ENCODE results near the gene GATB. TPM values are rescaled to one million over a fixed set of nuclear protein-coding genes. Genes with fewer than 3 reads are reported as not detected.
A peak's percentile ranks its signal among the peaks of the same experiment; 100 is the strongest.

GATB gene
- total RNA-seq, 1 donor from 2014 or later, result 26.0 TPM

DNA sequence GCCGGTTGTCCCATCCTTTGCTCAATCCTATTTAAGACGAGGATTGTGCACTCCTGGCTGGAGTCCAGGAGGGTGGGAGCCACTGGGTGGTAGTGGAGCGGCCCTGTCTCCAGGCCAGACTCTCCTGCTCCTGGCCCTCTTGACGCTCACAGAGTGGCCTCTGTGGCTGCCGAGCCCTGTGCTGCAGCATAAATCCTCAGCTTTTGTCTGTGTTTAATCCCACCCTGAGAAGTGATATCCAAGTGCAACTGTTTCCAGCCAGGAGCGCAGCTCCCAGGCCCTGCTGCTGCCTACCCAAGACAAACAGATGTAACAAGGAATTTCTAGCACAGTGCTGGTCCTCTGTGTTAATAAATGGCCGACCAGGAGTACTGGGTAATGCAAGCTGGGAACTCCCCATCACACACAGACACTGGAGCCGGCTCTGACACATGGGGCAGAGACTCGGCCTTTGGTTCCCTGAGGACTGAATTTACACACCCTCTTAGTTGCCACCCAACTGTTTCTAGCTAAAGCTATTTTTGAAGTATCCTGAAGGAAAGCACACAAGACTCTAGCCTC, 85.3 kb downstream of the GATB start:
- DNase-seq (ENCODE audit: low read depth), result peak; percentile 41

DNA sequence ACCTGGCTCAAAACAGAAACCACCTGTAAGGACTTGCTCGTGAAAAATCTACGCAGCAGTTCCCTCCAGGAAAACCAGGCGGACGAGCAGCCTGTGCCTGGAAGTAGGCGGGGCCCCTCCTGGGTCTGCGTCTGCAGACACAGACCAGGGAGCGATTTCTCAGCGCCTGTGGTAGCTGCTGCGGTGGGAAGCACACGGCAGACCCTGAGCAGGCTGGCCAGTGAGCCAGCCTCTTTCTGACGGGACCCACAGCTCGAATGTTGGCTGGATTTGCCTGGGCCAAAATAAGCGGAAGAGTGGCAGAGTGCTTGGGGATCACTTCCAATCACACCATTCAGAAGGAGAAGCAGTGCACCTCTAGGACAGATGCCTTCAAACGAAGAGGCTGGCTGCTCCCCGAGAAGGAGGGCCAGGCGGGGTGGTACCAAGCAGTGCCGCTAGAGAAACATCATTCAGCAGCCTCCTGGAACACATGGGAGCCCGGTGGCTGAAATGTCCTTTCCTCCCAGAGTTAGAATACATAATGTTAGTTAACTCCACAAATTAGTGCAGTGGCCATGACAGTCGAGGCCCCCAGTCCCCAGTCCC, 85.9 kb downstream of the GATB start:
- no peak for DNase-seq (ENCODE audit: low read depth)

DNA sequence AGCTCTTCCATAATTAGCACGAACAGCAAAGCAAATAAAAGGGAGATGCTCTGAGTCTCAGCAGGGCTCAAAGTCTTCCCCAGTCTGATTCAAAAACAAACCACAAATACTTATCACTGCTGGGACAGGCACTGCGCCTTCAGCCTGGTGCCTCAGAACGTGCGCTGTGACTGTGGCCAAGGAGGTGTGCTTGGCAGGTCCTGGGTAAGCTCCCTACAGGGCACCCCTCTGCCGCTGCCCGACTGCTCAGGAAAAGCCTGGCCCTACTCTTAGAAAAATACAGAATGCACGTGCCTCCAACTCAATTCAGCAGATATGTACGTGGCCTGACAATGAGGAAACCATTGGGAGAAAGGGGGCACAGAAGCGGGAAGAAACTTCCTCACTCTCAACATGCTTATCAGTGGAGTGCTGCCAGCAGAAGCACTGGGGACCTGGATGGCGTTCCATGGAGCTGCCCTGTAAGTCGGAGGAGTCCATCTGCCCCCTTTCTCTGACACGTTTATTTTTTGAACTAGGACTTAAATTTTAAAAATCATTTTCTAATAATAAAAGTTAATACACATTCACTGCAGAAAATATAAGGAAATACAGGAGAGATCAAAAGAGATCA, 86.8 kb downstream of the GATB start:
- no peak for DNase-seq (ENCODE audit: low read depth)

- no peak for DNase-seq (ENCODE audit: low read depth)
These were observed 87.8 kb downstream of the GATB start for GRCh38 chr4:151672996-151673395.

GRCh38 chr4:151671541-151672059, 89.2 kb downstream of the GATB start:
- DNase-seq (ENCODE audit: low read depth), result no peak

GRCh38 chr4:151670843-151671242, 90.0 kb downstream of the GATB start:
- DNase-seq (ENCODE audit: low read depth), result peak; percentile 55

GRCh38 chr4:151669990-151670389, 90.8 kb downstream of the GATB start:
- DNase-seq (ENCODE audit: low read depth), result no peak

DNA sequence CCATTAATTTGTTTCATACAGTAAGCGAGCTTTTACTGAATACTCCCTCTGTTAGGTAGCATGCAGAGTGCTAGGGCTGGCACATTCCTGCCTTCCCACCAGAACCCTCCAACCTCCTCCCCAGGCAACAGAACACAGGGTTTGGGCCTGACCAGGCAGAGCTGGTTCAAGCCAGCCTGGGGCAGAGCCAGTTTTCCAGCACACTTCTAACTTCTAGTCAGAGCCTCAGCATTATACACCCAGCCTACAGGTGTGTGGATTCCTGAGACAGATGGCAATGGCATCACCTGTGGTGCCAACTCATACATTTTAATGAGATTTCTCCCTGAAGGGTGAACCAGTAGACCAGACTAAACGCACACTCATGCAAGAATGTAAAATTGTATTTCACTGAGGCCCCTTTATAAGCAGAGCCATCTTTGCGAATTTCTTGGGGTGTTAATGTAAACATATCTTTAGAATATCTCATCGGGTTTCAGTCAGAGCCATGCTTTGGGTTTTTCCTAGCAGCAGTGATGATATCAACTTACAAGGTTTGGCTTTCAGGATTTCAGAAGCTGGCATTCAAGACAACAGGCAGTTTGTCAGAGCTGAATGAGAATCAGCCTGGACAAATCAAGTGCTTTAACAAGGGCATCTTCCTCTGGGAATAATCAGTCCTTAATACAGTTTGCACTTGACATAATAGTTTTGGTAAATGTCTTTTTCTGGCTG, 92.0 kb downstream of the GATB start:
- no peak for DNase-seq (ENCODE audit: low read depth)

- DNase-seq (ENCODE audit: low read depth), result no peak
These were observed 93.1 kb downstream of the GATB start for GRCh38 chr4:151667666-151668065.

- DNase-seq (ENCODE audit: low read depth), result peak; percentile 38
These were observed 93.8 kb downstream of the GATB start for GRCh38 chr4:151667048-151667447.

DNA sequence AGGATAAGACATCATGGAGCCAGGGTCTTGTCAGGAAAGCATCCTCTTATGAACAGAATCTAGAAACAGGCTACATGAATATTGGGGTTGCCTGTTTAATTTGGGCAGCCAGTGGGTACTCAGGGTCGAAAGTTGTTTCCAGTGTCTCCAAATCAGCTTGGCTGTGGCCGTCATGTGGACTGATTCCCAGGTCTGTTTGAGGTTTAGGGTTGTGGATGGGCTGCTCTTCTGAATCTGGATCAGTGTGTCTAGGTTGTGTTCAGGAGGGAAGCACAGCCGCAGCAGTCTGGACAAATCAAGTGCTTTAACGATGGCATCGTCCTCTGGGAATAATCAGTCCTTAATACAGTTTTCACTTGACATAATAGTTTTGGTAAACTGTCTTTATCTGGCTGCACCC, 94.3 kb downstream of the GATB start:
- DNase-seq (ENCODE audit: low read depth), result no peak

DNA sequence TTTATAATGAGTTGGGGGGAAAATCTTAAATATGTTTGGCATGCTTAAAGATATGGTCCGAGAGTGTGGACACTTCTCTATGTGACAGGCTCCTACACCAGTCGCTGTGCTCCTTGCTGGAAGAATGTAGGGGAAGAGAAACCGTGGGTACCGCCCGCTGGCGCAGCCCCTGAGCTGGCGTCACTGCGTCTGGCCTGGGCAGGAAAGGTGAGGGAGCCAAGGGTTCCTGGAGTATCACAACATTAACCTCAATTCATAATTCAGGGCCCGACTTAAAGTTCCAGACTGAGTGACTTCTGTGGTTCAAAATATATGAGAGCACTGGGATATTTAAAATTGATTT, 95.1 kb downstream of the GATB start:
- no peak for DNase-seq (ENCODE audit: low read depth)

- DNase-seq (ENCODE audit: low read depth), result no peak
These were observed 95.6 kb downstream of the GATB start for GRCh38 chr4:151665022-151665784.

GRCh38 chr4:151664289-151664688, 96.5 kb downstream of the GATB start:
- no peak for DNase-seq (ENCODE audit: low read depth)

DNA sequence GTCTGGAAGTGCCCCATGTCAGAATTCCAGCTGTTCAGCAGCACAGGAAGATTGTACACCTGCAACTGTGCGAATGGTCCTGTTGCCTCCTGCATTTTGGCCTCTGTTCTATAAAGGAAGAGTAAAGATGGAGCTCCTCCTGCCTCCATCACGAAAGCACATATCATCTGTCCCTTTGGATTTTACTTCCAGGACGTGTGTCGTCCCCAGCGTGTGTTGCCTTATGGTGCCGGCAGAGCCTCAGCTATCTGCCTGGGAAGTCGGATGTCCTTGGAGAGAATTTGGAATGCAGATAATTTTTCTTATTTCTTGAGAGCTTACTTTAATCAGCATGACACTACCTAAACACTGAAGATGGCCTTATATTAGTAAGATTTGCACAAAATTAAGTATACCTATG, 97.7 kb downstream of the GATB start:
- no peak for DNase-seq (ENCODE audit: low read depth)

- DNase-seq (ENCODE audit: low read depth), result no peak
These were observed 98.9 kb downstream of the GATB start for GRCh38 chr4:151661873-151662272.

- no peak for DNase-seq (ENCODE audit: low read depth)
These were observed 100.1 kb downstream of the GATB start for GRCh38 chr4:151660676-151661075.

- no peak for DNase-seq (ENCODE audit: low read depth)
These were observed 101.0 kb downstream of the GATB start for GRCh38 chr4:151659601-151660364.

DNA sequence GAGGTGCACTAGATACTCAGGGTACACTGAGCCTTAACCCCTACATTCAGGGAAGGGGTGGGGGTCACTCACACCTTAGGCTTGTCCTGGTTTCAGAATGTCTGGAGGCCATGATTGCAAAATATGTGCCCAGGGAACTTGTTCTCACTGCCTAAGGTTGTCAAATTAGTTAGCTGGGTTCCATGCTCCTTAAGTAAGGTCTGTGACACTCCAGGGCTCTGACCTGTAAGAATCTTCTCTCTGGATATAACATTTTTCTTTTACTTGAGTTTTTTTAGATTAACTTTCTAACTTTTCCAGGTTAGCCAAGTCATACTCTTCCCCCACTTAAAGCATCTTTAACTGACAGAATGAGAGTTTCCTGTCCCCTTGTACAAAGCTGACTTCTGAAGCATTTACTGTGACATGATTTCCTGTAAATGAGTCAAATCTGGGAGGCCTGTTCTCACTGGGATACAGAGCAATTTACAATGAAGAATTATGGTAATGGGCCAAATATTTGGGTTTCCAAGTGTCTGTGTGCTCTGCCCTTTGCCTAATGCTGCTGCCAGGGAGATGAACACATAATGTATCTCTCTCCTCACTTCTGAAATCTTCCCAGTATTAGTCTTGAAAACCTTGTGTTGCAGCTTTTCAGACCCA, 101.7 kb downstream of the GATB start:
- DNase-seq (ENCODE audit: low read depth), result no peak

- DNase-seq (ENCODE audit: low read depth), result no peak
These were observed 102.9 kb downstream of the GATB start for GRCh38 chr4:151657896-151658295.

All from myocyte (in vitro differentiated cells).